ENCODE measurements around the gene TATDN2.

GRCh38 chr3:10321630-10322351, 73.5 kb downstream of the TATDN2 start:
- TF ChIP-seq, protein P1, sequence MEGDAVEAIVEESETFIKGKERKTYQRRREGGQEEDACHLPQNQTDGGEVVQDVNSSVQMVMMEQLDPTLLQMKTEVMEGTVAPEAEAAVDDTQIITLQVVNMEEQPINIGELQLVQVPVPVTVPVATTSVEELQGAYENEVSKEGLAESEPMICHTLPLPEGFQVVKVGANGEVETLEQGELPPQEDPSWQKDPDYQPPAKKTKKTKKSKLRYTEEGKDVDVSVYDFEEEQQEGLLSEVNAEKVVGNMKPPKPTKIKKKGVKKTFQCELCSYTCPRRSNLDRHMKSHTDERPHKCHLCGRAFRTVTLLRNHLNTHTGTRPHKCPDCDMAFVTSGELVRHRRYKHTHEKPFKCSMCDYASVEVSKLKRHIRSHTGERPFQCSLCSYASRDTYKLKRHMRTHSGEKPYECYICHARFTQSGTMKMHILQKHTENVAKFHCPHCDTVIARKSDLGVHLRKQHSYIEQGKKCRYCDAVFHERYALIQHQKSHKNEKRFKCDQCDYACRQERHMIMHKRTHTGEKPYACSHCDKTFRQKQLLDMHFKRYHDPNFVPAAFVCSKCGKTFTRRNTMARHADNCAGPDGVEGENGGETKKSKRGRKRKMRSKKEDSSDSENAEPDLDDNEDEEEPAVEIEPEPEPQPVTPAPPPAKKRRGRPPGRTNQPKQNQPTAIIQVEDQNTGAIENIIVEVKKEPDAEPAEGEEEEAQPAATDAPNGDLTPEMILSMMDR (conservative IDR thresholded peaks at IDR 0.05; ENCODE audit: low read length): no peak
- TF ChIP-seq EZH2phosphoT487 (IDR thresholded peaks at IDR 0.05; ENCODE audit: borderline replicate concordance): no peak

Data from Loucy (cell line).